Astrocyte of the spinal cord (primary cell): ENCODE results near the gene SLC16A12.

ENCODE experiments used
- DNase-seq: peaks from one replicate; pipeline ENCODE4 v3.0.0; 2011; ENCODE audit warnings: low read depth, low spot score
- H3K4me3 ChIP-seq: 2 replicates; pipeline ENCODE4 v1.5.1; 2011; ENCODE audit warnings: low read depth, mild to moderate bottlenecking, low read length, moderate library complexity
- CTCF ChIP-seq: IDR thresholded peaks from 2 replicates; pipeline ENCODE4 v1.5.1; 2012; ENCODE audit warnings: low read depth, mild to moderate bottlenecking, low read length, inconsistent platforms
- in situ Hi-C: cut with HindIII; loops from 2 replicates; pipeline ENCODE4 v1.10.0; 2017; ENCODE audit warnings: low sequenced_read_pairs

SLC16A12 gene

GRCh38 chr10:89574368-89574767 lies 39.0 kb upstream of the SLC16A12 start:
- no peak overlapping the region for H3K4me3 ChIP-seq
- TF ChIP-seq CTCF, result no peak
- in situ Hi-C loops, result no loop called here
- no peak for DNase-seq

- no peak for DNase-seq
- H3K4me3 ChIP-seq, result no peak overlapping the region
- no peak for TF ChIP-seq CTCF
- in situ Hi-C loops, result no loop called here
Observed at GRCh38 chr10:89567576-89568245, 32.3 kb upstream of the SLC16A12 start.

- no peak for TF ChIP-seq CTCF
- H3K4me3 ChIP-seq, result no peak overlapping the region
- in situ Hi-C loops, result no loop called here
- DNase-seq, result no peak
Observed at GRCh38 chr10:89566992-89567391, 31.6 kb upstream of the SLC16A12 start.

- in situ Hi-C loops, result no loop called here
- no peak overlapping the region for H3K4me3 ChIP-seq
- TF ChIP-seq CTCF, result no peak
- DNase-seq, result no peak
Observed at GRCh38 chr10:89566095-89566950, 30.9 kb upstream of the SLC16A12 start.

- DNase-seq, result no peak
- in situ Hi-C loops, result no loop called here
- no peak overlapping the region for H3K4me3 ChIP-seq
- TF ChIP-seq CTCF, result no peak
Observed at GRCh38 chr10:89565180-89565579, 29.8 kb upstream of the SLC16A12 start.

GRCh38 chr10:89563861-89564478 lies 28.6 kb upstream of the SLC16A12 start:
- TF ChIP-seq CTCF, result peak; percentile 65
- in situ Hi-C loops, result no loop called here
- DNase-seq, result peak; percentile 59
- no peak overlapping the region for H3K4me3 ChIP-seq
